ENCODE data around the gene SLC4A1AP.
A peak's percentile ranks its signal among the peaks of the same experiment; 100 is the strongest.

The SLC4A1AP gene

GRCh38 chr2:27735263-27735904, 71.7 kb downstream of the SLC4A1AP start:
- H3K4me3 ChIP-seq (ENCODE audit: low read depth, low read length), result no peak overlapping the region
- DNase-seq (ENCODE audit: low read depth), result no peak
- TF ChIP-seq, protein P1, sequence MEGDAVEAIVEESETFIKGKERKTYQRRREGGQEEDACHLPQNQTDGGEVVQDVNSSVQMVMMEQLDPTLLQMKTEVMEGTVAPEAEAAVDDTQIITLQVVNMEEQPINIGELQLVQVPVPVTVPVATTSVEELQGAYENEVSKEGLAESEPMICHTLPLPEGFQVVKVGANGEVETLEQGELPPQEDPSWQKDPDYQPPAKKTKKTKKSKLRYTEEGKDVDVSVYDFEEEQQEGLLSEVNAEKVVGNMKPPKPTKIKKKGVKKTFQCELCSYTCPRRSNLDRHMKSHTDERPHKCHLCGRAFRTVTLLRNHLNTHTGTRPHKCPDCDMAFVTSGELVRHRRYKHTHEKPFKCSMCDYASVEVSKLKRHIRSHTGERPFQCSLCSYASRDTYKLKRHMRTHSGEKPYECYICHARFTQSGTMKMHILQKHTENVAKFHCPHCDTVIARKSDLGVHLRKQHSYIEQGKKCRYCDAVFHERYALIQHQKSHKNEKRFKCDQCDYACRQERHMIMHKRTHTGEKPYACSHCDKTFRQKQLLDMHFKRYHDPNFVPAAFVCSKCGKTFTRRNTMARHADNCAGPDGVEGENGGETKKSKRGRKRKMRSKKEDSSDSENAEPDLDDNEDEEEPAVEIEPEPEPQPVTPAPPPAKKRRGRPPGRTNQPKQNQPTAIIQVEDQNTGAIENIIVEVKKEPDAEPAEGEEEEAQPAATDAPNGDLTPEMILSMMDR (IDR thresholded peaks at IDR 0.05; ENCODE audit: control insufficient read depth, extremely low read depth, insufficient read depth), result no peak

DNA sequence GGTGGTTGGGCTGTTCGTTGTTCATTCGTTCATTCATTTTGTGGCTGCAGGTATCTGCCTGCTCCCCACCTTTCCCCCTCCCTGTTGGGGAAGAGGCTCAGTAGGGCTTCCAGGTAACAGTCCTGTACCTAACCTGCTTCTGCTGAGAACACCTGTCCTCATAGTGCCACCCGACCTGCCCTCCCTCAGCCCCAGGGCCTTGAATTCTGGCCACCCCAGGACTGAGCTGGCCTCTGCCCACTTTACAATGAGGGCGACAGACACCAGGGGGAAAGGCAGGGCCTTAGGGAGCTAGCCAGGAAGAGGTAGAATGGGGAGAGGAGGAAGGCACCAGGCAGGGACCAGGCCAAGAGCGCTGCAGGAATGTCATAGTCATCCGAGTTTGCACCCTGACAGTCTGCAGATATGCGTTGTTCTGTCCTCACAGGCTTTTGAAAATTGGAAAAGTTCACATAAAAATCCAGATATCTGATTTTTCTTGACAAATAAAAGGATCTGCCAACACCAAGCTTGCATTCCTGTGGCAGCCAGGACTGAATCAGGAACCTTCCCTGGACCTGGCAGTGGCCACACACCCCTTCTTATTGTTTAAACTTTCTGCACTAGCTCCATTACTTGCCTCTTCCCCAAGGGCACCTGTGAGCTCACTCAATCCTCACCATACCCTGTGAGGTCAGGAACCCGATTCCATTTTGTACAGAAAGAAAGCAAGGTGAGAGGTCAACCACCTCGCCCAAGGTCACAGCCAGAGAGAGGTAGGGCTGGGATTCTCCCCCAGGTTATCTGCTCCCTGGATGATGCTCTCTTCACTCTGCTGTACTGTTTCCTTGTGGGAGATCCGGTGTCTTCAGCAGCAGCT, 72.6 kb downstream of the SLC4A1AP start:
- H3K4me3 ChIP-seq (ENCODE audit: low read depth, low read length), result no peak overlapping the region
- TF ChIP-seq, protein P1 (IDR thresholded peaks at IDR 0.05; ENCODE audit: control insufficient read depth, extremely low read depth, insufficient read depth), result no peak

DNA sequence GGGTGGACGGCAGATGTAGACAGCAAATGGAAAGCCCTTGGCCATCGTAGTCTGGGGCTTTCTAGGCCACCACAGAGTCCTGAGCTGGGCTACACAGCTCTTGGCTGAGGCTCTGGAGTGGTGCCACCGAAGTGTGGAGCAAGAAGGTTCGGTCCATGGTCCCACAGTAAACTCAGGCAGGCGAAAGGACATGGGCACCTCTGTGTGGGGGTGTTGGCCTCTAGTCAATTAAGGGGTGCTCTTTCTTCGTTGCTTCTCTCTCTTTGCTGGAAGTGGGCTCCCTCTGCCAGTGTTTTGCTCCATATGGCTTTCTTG, 73.2 kb downstream of the SLC4A1AP start:
- TF ChIP-seq, protein P1 (IDR thresholded peaks at IDR 0.05; ENCODE audit: control insufficient read depth, extremely low read depth, insufficient read depth), result no peak
- no peak overlapping the region for H3K4me3 ChIP-seq (ENCODE audit: low read depth, low read length)
- DNase-seq (ENCODE audit: low read depth), result no peak

More for the DNA sequence above, 72.6 kb downstream of the SLC4A1AP start:
- DNase-seq (ENCODE audit: low read depth), result no peak

- TF ChIP-seq, protein P1 (IDR thresholded peaks at IDR 0.05; ENCODE audit: control insufficient read depth, extremely low read depth, insufficient read depth), result no peak
- DNase-seq (ENCODE audit: low read depth), result no peak
- no peak overlapping the region for H3K4me3 ChIP-seq (ENCODE audit: low read depth, low read length)
Measured at GRCh38 chr2:27737676-27738348, 74.1 kb downstream of the SLC4A1AP start.

- H3K4me3 ChIP-seq (ENCODE audit: low read depth, low read length), result no peak overlapping the region
- DNase-seq (ENCODE audit: low read depth), result peak; percentile 14
- TF ChIP-seq, protein P1 (IDR thresholded peaks at IDR 0.05; ENCODE audit: control insufficient read depth, extremely low read depth, insufficient read depth), result no peak
Measured at GRCh38 chr2:27738349-27739057, 74.8 kb downstream of the SLC4A1AP start.

- DNase-seq (ENCODE audit: low read depth), result no peak
- TF ChIP-seq, protein P1 (IDR thresholded peaks at IDR 0.05; ENCODE audit: control insufficient read depth, extremely low read depth, insufficient read depth), result no peak
- no peak overlapping the region for H3K4me3 ChIP-seq (ENCODE audit: low read depth, low read length)
Measured at GRCh38 chr2:27739058-27739373, 75.3 kb downstream of the SLC4A1AP start.

Measured in LNCaP clone FGC (cell line).